Keratinocyte (primary cell): ENCODE results near the gene PITPNM3.

Experiments used
- CTCF ChIP-seq, 3 experiments: IDR thresholded peaks in 1 of 3; conservative IDR thresholded peaks in 1 of 3; optimal IDR thresholded peaks in 1 of 3; 2 replicates in 2 of 3; 3 replicates in 1 of 3; pipeline versions ENCODE3 to v1.5.1; 2011; ENCODE audit warnings: low read length in 3 of 3, mild to moderate bottlenecking in 3 of 3, moderate library complexity in 2 of 3, control low read depth in 1 of 3, inconsistent platforms in 1 of 3; ENCODE audit not compliant: insufficient read depth in 2 of 3; ENCODE audit errors: extremely low read depth in 1 of 3
- EZH2 ChIP-seq: IDR thresholded peaks from one replicate; pipeline ENCODE4 v1.6.1; 2012; ENCODE audit warnings: inconsistent platforms, mild to moderate bottlenecking, low read length, moderate library complexity

- TF ChIP-seq CTCF (optimal IDR thresholded peaks at IDR 0.05 in 1 of 3, IDR thresholded peaks at IDR 0.05 in 1 of 3, conservative IDR thresholded peaks at IDR 0.05 in 1 of 3; ENCODE audit: extremely low read depth in 1 of 3, insufficient read depth in 2 of 3, low read length in 3 of 3) (no peak), EZH2 (no peak)
These were observed 21.4 kb upstream of the PITPNM3 start for GRCh38 chr17:6577686-6578263.
